Measurements from ENCODE around the gene THAP5.

DNA sequence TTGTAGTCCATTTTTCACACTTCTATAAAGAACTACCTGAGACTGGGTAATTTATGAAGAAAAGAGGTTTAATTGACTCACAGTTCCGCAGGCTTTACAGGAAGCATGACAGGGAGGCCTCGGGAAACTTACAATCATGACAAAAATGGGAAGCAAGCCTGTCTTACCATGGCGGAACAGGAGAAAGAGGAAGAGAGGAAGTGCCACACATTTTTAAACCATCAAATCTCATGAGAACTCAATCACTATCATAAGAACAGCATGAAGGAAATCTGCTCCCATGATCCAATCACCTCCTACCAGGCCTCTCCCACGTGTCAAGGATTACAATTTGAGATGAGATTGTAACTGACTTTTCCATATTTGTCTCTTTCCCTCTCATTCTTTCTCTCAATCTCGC, 34.2 kb downstream of the THAP5 start:
- TF ChIP-seq, protein P1, sequence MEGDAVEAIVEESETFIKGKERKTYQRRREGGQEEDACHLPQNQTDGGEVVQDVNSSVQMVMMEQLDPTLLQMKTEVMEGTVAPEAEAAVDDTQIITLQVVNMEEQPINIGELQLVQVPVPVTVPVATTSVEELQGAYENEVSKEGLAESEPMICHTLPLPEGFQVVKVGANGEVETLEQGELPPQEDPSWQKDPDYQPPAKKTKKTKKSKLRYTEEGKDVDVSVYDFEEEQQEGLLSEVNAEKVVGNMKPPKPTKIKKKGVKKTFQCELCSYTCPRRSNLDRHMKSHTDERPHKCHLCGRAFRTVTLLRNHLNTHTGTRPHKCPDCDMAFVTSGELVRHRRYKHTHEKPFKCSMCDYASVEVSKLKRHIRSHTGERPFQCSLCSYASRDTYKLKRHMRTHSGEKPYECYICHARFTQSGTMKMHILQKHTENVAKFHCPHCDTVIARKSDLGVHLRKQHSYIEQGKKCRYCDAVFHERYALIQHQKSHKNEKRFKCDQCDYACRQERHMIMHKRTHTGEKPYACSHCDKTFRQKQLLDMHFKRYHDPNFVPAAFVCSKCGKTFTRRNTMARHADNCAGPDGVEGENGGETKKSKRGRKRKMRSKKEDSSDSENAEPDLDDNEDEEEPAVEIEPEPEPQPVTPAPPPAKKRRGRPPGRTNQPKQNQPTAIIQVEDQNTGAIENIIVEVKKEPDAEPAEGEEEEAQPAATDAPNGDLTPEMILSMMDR (conservative IDR thresholded peaks at IDR 0.05; ENCODE audit: low read length) = no peak
- no peak for TF ChIP-seq EZH2phosphoT487 (IDR thresholded peaks at IDR 0.05; ENCODE audit: borderline replicate concordance, low read depth, low read length)
